Esophagus muscularis mucosa (tissue), 4 donors: ENCODE results near the gene PIGR.

ENCODE experiments used
- EP300 ChIP-seq: sonication (generic); formaldehyde crosslinking; IDR thresholded peaks from one replicate; pipeline ENCODE4 v1.6.1; 2017; ENCODE audit warnings: antibody characterized with exemption
- POLR2A ChIP-seq: fragments of 450-650 bp; IDR thresholded peaks from one replicate; pipeline ENCODE4 v1.6.1; 2017; ENCODE audit warnings: antibody characterized with exemption, moderate library complexity, mild to moderate bottlenecking, low read depth
- POLR2AphosphoS5 ChIP-seq, 2 donors: sonication (generic); formaldehyde crosslinking; IDR thresholded peaks; one replicate each; pipeline ENCODE4 v1.6.1; 2017; ENCODE audit warnings: antibody characterized with exemption in 2 of 2
- TF ChIP-seq, protein P1 (sequence below), 3 experiments: fragments of 200-600 bp in 2 of 3; fragments of 450-650 bp in 1 of 3; sonication (generic) in 2 of 3; IDR thresholded peaks; one replicate each; pipeline ENCODE4 v1.5.1; 2017 to 2019; ENCODE audit warnings: antibody characterized with exemption in 3 of 3, mild to moderate bottlenecking in 2 of 3, moderate library complexity in 1 of 3

DNA sequence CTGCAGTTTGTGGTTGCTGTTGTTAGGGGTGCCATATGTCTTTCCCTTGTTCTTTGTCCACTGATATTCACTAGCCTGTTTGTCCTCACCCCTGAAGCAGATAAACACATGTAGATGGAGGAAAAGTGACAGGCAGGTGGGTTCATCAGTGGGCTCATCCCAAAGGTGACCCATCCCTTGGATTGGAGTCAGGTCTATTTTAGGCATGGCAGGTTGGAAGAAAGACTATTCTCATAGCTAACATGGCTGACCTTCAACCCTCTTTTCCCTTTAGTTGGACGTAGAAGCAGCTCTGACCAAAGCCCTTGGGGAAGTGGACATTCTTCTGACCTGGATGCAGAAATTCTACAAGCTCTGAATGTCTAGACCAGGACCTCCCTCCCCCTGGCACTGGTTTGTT lies 43.6 kb downstream of the PIGR start:
- TF ChIP-seq, protein P1, sequence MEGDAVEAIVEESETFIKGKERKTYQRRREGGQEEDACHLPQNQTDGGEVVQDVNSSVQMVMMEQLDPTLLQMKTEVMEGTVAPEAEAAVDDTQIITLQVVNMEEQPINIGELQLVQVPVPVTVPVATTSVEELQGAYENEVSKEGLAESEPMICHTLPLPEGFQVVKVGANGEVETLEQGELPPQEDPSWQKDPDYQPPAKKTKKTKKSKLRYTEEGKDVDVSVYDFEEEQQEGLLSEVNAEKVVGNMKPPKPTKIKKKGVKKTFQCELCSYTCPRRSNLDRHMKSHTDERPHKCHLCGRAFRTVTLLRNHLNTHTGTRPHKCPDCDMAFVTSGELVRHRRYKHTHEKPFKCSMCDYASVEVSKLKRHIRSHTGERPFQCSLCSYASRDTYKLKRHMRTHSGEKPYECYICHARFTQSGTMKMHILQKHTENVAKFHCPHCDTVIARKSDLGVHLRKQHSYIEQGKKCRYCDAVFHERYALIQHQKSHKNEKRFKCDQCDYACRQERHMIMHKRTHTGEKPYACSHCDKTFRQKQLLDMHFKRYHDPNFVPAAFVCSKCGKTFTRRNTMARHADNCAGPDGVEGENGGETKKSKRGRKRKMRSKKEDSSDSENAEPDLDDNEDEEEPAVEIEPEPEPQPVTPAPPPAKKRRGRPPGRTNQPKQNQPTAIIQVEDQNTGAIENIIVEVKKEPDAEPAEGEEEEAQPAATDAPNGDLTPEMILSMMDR (IDR thresholded peaks at IDR 0.05) = no peak
- TF ChIP-seq POLR2A (no peak), POLR2AphosphoS5 (IDR thresholded peaks at IDR 0.05) (no peak), EP300 (no peak)
